ENCODE data around the gene MAP3K8. TPM values are rescaled to one million over a fixed set of nuclear protein-coding genes. Genes with fewer than 3 reads are reported as not detected.

Gene MAP3K8
- total RNA-seq, 1 donor from 2014 or later: 33.7 TPM

GRCh38 chr10:30436671-30437030 is 2.7 kb downstream of the MAP3K8 start:
- ATAC-seq: no peak
- Histone ChIP-seq H3K4me3 (peak overlapping the region; percentile 89), H3K27me3 (no peaks in the 10 kb centered on the region), H3K9me3 (no peaks in the 10 kb centered on the region), H3K27ac (peak overlapping the region; percentile 99), H3K4me1 (peaks cover 54% of the 10 kb centered on the region), H3K36me3 (peaks cover 47% of the 10 kb centered on the region)
- no peak for DNase-seq
- no peak for TF ChIP-seq CTCF (IDR thresholded peaks at IDR 0.05)
- intact Hi-C loops (cut with DNase I): no loop called here

GRCh38 chr10:30437031-30437841 is 3.3 kb downstream of the MAP3K8 start:
- no peaks in the 10 kb centered on the region for H3K27me3 ChIP-seq
- intact Hi-C loops (cut with DNase I): no loop called here
- H3K4me1 ChIP-seq: peaks cover 57% of the 10 kb centered on the region
- H3K9me3 ChIP-seq: no peaks in the 10 kb centered on the region
- ATAC-seq (no peak), DNase-seq (no peak)
- H3K4me3 ChIP-seq: peak overlapping the region; percentile 89
- H3K27ac ChIP-seq: peak overlapping the region; percentile 99
- peaks cover 53% of the 10 kb centered on the region for H3K36me3 ChIP-seq
- TF ChIP-seq CTCF (IDR thresholded peaks at IDR 0.05): no peak

DNA sequence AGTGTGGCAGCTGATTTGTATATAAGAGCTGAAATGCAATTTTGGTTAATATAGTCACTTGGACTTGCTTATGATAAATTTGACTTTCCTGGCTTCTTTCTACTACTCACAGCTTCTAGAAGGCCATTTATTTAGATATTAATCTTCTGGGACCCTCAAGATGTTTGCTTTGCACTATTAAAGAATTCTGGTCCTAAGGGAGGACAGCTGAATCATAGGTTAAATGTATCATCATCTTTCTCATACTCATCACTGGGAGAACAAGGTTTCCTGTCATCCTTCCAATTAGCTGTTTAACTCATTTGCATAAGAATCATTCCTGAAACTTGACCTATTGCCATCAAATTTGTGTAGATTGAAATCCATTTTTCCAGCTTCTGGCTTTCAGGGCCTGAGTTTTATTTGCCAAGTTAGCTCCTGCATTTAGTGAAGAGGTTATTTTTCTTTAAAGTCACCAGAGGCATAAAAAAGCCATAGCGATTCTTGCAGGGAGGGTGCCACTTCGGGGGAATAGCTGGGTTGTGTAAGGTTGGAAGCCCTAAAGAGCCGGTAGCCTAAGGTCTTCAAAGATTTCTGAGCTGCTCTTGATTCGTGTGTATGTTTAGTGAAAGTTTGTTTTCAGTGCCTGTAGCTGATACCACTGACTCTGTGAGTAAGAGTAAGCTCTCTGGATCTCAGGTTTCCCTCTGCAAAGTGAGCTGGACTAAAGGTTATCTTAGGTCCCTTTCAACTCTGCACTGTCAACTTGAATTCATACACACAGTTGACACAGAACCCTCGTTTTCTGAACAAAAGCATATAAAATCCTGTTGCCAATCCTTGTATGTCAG is 4.3 kb downstream of the MAP3K8 start:
- DNase-seq: no peak
- peak overlapping the region; percentile 89 for H3K4me3 ChIP-seq

GRCh38 chr10:30439931-30440330 is 5.9 kb downstream of the MAP3K8 start:
- Histone ChIP-seq H3K9me3 (no peaks in the 10 kb centered on the region), H3K27ac (no peak overlapping the region), H3K4me1 (peaks cover 61% of the 10 kb centered on the region), H3K36me3 (peaks cover 68% of the 10 kb centered on the region), H3K27me3 (no peaks in the 10 kb centered on the region), H3K4me3 (no peak overlapping the region)
- ATAC-seq: no peak
- no peak for DNase-seq
- intact Hi-C loops (cut with DNase I): no loop called here
- no peak for TF ChIP-seq CTCF (IDR thresholded peaks at IDR 0.05)

More for the DNA sequence above, 4.3 kb downstream of the MAP3K8 start:
- intact Hi-C loops (cut with DNase I): no loop called here
- peaks cover 57% of the 10 kb centered on the region for H3K4me1 ChIP-seq
- peaks cover 63% of the 10 kb centered on the region for H3K36me3 ChIP-seq
- H3K27ac ChIP-seq: peak overlapping the region; percentile 99
- ATAC-seq: no peak
- no peak for TF ChIP-seq CTCF (IDR thresholded peaks at IDR 0.05)
- H3K27me3 ChIP-seq: no peaks in the 10 kb centered on the region
- no peaks in the 10 kb centered on the region for H3K9me3 ChIP-seq

DNA sequence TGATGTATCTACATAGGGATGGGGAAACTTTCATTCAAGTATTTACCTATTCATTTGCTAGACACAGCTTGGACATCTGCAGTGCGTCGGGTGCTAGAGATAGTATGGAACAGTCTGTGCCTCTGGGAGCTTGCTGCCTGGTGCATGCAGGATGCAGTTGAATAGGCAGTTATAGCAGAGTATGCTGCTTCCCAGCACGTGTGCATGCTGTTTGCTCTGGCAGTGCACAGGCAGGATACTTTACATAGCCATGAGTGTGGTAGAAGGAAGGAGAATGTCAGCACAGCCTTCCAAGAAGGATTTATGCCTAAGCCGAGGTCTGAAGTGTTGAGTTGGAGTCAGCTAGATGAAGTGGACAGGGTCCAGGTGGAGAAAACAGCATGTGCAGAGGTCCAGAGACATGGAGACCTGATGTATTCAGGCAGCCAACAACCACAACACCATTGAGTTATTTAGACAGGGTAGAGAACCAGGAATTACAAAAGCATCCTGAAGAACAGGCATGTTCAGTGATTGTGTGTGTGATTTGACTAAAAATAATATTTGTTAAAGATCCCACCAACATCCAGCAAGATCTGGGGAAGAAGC is 8.1 kb downstream of the MAP3K8 start:
- Histone ChIP-seq H3K9me3 (no peaks in the 10 kb centered on the region), H3K27ac (no peak overlapping the region), H3K4me3 (no peak overlapping the region), H3K36me3 (peaks cover 78% of the 10 kb centered on the region), H3K4me1 (peaks cover 60% of the 10 kb centered on the region), H3K27me3 (no peaks in the 10 kb centered on the region)
- no peak for TF ChIP-seq CTCF (IDR thresholded peaks at IDR 0.05)
- no peak for DNase-seq
- ATAC-seq: no peak
- intact Hi-C loops (cut with DNase I): no loop called here

Data from upper lobe of right lung (tissue), 1 donor.